ENCODE data around the gene TSBP1. TPM values are rescaled to one million over a fixed set of nuclear protein-coding genes. Genes with fewer than 3 reads are reported as not detected.

TSBP1 gene
- total and polyA plus RNA-seq, 8 donors, result 0.08 to 0.52 (median 0.40) TPM; not detected in 3

GRCh38 chr6:32402812-32403211, 31.1 kb upstream of the TSBP1 start:
- intact Hi-C loops (cut with DNase I), result no loop called here

DNA sequence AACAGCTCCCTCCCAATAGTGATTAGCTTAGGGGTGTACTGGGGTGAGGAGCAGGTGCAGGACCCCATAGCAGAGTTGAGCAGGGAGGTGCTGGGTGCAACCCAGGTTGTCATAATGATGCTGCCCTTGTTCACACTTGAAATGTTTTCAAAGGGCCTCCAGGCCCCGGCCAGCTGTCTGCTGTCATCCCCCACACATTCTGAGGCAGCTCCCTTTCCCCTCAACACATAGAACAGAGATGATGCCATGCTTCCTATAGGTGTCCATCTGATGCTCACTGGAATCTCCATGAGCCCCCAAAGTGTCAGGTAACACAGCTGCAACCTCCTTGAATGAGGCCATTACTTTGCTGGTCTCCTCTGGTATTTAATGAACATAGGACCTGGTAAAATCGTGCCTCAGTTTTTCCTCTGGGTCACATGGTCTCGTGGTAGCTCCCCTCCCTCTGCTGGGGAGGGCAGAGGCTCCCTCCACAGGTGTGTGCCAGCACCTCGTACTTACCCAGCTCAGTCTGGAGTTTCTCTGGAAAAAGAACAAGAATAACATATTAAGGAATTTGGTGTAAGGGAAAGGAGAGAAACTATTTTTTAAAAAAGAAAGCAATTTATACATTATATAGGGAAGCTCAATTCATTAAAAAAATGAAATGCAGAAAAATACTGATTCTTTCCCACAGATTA, 29.7 kb upstream of the TSBP1 start:
- Histone ChIP-seq H3K4me3 (no peak overlapping the region), H3K27me3 (peaks cover 3 to 38% of the 10 kb centered on the region in 2 donors), H3K27ac (no peak overlapping the region), H3K4me1 (no peaks in the 10 kb centered on the region), H3K36me3 (no peaks in the 10 kb centered on the region), H3K9me3 (no peaks in the 10 kb centered on the region)
- intact Hi-C loops (cut with DNase I), result no loop called here
- ATAC-seq (no peak), DNase-seq (no peak)
- TF ChIP-seq CTCF (IDR thresholded peaks at IDR 0.05), result no peak

More at GRCh38 chr6:32402812-32403211, 31.1 kb upstream of the TSBP1 start:
- H3K4me1 ChIP-seq, result no peaks in the 10 kb centered on the region
- H3K9me3 ChIP-seq, result no peaks in the 10 kb centered on the region
- H3K27me3 ChIP-seq, result peaks cover 6 to 51% of the 10 kb centered on the region in 2 donors
- ATAC-seq (no peak), DNase-seq (no peak)
- H3K36me3 ChIP-seq, result no peaks in the 10 kb centered on the region
- no peak overlapping the region for H3K27ac ChIP-seq
- no peak overlapping the region for H3K4me3 ChIP-seq
- TF ChIP-seq CTCF (IDR thresholded peaks at IDR 0.05), result no peak

- intact Hi-C loops (cut with DNase I), result no loop called here
- Histone ChIP-seq H3K9me3 (no peaks in the 10 kb centered on the region), H3K4me1 (no peaks in the 10 kb centered on the region), H3K36me3 (no peaks in the 10 kb centered on the region), H3K27me3 (peaks cover 0 to 1% of the 10 kb centered on the region in 2 donors), H3K27ac (no peak overlapping the region), H3K4me3 (no peak overlapping the region)
- ATAC-seq, result no peak
- no peak for TF ChIP-seq CTCF (IDR thresholded peaks at IDR 0.05)
- DNase-seq, result no peak
Observed at GRCh38 chr6:32397252-32397920, 25.7 kb upstream of the TSBP1 start.

DNA sequence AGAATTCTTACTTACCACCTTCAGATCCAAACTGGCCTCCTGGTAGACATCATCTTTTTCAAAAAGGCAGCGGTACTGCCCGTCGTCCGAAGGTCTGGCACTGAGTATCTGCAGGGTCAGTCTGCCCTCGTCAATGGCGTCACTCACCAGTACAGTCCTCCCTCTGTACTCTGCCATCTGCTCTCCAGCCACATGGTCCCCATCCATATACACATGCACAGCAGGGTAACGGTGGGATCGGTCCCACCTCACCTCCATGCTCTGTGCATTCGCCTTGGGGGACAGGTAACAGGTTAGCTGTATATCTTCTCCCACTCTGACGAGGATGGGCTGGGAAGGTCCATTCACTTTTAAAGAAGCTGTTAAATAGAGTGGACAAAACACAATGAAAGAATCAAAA, 24.3 kb upstream of the TSBP1 start:
- ATAC-seq (no peak), DNase-seq (no peak)
- intact Hi-C loops (cut with DNase I), result no loop called here
- Histone ChIP-seq H3K4me1 (no peaks in the 10 kb centered on the region), H3K36me3 (no peaks in the 10 kb centered on the region), H3K4me3 (no peak overlapping the region), H3K27ac (no peak overlapping the region), H3K9me3 (no peaks in the 10 kb centered on the region), H3K27me3 (no peaks in the 10 kb centered on the region)
- TF ChIP-seq CTCF (IDR thresholded peaks at IDR 0.05), result no peak

DNA sequence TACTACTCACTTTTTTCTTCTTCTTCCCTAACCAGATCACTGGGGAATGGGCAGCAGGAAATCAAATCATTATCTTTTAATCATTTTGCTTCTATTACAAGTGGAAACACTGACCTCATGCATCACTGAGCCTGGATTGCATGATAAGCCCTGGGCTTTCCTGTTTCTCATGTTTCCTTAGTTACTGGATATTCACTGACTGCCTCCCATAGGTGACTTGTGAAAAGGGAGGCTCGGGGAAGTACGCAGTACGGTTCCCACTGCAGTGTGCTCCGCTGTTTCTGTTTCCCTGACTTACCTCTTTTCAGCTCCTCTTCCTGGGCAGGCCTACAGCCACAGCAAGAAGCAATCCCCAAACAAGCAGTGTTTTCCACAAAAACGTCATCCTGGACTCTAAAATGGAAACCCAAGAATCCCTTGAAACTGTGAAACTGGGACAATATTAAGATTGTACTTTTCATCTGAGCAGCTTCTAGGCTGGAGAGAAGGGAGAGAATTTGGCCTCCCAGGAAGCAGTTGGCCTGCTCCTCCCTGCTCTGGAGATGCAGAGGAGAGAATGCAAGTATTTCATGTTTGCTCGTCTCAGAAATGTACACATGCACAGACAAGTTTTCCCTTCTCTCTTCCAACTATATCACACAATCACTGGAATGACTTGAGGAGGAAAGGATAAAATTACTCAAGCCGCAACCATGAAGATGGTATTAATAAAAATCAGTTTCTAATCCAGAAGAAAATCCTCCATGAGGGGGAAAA, 22.1 kb upstream of the TSBP1 start:
- no peak overlapping the region for H3K4me3 ChIP-seq
- H3K9me3 ChIP-seq, result no peaks in the 10 kb centered on the region
- DNase-seq, result peak in 1 of 4 donors; percentile 18
- no peak for TF ChIP-seq CTCF (IDR thresholded peaks at IDR 0.05)
- ATAC-seq, result peak; percentile 65
- intact Hi-C loops (cut with DNase I), result no loop called here
- no peaks in the 10 kb centered on the region for H3K27me3 ChIP-seq
- no peaks in the 10 kb centered on the region for H3K36me3 ChIP-seq
- no peak overlapping the region for H3K27ac ChIP-seq
- H3K4me1 ChIP-seq, result no peaks in the 10 kb centered on the region
